HG02571 (cell line): ENCODE data around the gene PUS1.

ENCODE experiments used
- ATAC-seq: cut with Tn5 transposase; IDR thresholded peaks from one replicate; pipeline ENCODE4 v1.9.1; 2021; ENCODE audit warnings: mild to moderate bottlenecking, moderate library complexity; ENCODE audit not compliant: unreplicated experiment

Gene PUS1

DNA sequence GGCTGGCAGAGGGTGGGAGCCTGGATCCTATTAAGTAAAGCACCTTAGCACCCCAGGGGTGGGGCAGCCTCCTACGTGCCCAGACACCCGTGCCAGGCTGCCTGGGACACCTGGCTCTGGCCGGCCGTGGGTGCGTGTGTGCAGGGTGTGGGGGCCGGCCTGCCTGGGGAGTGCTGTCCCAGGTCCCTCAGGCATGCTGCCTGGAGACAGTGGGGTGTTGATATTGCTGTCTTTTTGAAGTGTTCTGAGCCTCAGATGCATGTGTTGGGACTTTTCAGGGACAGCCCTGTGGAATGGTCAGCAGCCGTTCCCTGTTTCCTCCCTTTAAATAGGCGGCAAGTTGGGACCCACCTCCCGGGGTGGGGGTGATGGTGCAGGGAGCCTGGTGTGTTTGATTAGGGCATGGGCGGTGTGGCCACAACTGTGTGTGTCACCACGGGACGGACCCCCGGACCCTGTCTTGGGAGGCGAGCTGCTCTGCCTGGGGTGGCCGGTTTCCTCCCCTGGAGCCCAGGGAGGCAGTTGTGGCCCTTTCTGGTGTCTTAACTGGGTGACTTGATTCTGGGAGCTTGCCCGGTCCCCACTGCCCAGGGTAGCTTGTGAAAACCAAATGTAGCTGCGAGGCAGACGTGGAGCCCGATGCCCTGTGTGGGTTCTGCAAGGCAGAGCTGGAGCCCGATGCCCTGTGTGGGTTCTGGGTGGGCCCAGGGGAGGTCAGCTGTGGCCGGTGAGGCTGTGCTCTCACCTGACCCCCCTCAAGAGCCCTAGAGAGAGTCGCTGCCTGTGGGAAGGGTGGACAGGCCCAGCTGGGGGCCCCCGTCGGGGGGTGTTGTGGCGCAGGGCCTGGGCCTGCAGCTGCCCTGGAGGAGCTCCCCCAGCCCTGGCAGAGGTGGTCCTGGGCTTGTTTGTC is 26.5 kb upstream of the PUS1 start:
- no peak for ATAC-seq

- no peak for ATAC-seq
Measured at GRCh38 chr12:131903270-131904255, 25.5 kb upstream of the PUS1 start.

DNA sequence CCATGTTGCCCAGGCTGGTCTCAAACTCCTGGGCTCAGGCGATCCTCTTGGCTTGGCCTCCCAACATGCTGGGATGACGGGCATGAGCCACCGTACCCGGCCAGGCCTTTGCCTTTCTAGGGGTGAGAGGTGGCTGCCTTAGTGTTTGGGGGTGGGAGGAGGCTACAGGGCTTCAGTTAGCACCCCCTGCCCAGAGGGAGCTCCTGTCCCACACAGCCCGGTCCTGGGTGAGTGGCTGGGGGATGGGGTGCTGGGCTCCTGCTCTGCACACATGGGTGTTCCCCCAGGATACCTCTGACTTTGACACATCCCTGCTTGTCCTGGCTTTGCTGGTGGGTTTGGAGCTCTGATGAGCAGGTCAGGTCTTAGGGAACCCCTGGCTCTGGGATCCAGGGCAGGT is 24.7 kb upstream of the PUS1 start:
- ATAC-seq = no peak

DNA sequence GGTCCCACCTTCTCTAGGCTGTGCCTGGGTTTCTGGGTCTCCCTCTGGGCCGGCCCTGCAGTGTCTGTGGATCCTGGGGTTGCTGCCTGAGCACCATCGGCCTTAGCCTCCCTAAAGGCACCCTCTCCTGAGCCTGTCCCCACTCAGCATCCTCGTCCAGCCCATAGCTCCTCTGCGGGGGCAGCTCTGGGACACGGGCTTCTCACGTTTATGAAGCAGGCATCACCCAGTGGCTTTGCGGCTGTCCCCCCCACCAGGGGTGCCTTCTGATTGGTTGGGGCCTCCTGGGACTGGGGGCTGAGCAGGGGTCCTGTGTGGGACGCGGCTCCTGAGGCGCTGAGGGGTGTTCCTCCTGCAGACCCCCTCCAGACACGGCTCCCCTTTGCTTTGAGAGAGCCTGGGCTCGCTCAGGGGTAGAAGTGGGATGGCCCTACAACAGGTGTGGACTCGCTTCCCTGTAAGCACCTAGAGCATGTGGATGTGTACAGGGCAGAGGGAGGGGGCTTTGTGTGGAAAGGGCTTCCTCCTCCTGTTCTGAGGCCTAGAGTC is 23.9 kb upstream of the PUS1 start:
- ATAC-seq = no peak

DNA sequence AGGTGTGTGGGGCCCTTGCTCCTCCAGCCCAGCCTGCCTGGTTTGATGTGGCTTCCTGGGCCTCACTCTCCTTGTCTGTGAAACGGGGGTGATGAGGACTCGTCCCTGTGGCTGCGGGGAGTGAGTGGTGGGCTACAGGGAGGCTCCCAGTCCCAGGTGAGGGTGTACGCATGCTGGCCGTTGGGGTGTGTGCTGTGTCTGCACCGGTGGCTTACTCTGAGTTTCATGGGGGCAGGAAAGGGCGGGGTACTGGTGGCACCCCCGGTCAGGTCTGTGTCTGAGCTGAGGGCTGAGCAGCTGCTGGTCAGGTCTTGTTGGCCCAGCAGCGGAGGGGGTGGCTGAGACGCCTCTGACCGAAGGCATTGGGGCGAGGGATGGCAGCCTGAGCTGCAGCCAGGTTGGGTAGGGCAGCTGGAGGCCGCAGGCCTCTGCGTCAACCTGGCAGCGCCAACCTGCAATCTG is 23.4 kb upstream of the PUS1 start:
- ATAC-seq = no peak

- no peak for ATAC-seq
Measured at GRCh38 chr12:131907379-131908091, 21.5 kb upstream of the PUS1 start.

GRCh38 chr12:131908092-131909080 is 20.7 kb upstream of the PUS1 start:
- no peak for ATAC-seq

GRCh38 chr12:131909081-131909751 is 19.9 kb upstream of the PUS1 start:
- no peak for ATAC-seq

DNA sequence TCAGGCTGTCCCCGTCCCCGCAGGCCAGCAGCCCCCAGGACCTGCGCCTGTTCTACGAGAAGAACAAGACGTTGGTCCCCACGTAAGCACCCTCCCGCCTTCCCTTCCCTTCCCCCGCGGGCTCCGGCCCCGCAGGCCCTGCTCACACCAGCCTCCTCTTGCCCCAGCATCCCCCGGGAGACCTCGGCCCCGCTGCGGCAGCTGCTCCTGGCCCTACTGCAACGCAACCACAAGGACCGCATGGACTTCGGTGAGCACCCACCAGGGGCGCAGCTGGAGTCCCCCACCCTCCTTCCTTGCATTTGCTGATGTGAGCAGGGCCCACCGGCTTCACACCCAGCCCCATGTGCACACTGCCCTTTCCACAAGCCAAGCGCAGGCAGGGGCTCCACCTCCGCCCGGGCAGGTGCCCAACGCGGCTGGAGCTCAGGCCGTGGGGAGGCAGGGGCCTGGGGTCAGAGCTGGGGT is 19.3 kb upstream of the PUS1 start:
- ATAC-seq = no peak

GRCh38 chr12:131910302-131911027 is 18.6 kb upstream of the PUS1 start:
- ATAC-seq = no peak

DNA sequence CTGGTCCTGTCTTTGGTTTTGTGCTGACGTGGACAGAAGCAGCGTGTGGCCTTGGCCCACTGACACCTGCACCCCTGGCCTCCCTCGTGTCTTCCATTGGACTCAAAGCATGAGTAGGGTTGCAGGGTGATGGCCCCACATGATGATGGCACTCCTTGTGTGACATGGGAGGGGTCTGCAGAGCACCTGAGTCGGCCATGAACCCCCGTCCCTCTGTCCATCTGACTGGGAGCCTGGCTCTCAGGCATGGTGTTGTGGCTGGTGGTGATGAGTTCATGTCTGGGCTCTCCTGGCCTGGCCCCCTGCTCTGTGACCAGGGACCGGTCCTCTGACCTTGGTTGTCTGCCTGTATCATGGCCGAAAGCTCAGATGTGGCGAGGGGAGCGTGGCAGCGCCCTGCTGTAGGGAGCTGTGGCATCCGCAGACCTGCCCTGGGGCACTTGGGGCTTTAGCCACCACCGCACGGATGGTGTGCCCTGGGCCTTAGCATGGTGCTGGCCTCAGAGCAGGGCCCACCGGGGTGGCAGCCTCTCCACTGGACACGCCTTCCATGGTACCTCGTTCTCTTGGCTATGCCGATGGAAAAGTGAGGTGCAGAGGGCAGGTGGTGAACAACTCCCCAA is 17.9 kb upstream of the PUS1 start:
- no peak for ATAC-seq

DNA sequence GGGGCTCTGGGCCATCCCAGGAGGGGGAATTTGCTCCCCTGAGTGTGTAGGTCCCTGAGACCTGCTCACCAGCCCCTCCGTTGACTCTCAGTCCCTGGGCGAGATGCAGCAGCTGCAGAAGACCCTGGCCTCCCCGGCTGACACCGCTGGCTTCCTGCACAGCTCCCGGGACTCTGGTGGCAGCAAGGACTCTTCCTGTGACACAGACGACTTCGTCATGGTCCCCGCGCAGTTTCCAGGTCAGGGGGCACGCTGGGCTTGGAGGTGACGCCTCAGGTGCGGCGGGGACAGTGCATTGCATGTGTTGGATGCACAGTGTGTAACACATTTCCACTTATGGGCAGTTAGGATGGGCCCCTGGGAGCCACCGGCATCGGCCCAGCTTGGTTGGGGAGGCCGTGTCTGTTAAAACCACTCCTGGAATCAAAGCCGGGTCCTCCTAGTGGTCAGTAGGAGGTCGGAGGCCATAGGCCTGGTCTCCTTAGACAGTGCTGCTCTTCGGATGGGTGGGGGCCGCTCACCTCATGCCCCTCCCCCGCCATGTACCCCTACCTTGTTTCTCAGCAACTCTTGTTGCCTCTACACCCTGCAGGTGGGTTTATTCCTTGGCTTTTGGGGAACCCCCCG is 17.1 kb upstream of the PUS1 start:
- no peak for ATAC-seq

DNA sequence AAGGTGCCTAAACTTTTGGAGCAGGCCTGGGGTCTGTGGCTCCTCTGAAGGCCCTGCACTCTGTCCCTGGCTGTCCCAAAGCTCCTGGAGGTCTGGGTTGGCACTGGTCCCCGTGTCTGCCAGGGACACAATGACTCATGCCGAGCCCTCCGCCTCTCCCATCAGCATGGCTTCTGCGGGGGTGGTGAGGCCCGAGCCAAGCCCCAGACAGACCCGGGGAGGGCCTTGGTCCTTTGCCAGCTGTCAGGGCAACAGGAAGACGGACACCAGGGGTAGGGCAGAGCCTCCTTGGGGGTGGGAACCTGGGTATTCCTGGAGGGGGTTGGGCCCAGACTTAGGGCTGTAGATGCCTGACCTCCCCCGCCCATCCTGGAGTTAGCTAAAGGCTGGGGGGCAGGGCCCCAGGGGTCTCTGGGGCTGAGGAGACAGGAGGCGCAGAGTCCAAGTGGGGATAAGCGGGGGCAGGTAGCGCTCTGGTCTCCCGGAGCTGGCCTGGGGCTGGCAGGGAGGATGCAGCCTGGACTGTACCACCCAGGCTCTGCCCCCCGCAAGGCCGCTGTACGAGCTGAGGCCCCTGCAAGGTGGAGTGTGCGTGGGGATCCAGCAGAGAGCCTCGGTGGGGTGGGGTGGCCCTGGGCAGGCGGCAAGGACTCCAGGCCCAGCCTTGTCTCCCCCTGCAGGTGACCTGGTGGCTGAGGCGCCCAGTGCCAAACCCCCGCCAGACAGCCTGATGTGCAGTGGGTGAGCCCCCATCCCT is 16.4 kb upstream of the PUS1 start:
- ATAC-seq = no peak

- no peak for ATAC-seq
Measured at GRCh38 chr12:131913666-131914065, 15.4 kb upstream of the PUS1 start.

DNA sequence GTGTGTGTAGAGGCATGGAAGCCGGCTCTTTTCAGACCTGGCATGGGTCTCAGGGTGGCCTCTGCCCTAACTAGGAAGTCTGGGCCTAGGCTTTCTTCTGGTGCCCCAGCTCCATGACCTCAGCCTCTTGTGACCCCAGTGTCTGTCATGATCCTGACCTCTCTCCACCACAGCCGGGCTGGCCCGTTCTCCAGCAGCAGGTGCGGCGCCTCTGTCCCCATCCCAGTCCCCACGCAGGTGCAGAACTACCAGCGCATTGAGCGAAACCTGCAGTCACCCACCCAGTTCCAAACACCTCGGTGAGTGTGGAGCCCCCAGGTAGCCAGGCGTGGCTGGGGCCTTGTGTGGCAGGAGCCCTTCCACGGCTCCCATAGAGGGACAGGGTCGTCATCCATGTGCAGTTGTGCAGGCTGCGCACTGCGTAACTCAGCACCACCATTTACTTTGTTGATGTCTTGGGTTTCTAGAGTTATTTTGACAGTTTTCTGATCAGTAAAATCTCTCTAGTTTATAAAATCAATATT is 14.8 kb upstream of the PUS1 start:
- ATAC-seq = no peak

DNA sequence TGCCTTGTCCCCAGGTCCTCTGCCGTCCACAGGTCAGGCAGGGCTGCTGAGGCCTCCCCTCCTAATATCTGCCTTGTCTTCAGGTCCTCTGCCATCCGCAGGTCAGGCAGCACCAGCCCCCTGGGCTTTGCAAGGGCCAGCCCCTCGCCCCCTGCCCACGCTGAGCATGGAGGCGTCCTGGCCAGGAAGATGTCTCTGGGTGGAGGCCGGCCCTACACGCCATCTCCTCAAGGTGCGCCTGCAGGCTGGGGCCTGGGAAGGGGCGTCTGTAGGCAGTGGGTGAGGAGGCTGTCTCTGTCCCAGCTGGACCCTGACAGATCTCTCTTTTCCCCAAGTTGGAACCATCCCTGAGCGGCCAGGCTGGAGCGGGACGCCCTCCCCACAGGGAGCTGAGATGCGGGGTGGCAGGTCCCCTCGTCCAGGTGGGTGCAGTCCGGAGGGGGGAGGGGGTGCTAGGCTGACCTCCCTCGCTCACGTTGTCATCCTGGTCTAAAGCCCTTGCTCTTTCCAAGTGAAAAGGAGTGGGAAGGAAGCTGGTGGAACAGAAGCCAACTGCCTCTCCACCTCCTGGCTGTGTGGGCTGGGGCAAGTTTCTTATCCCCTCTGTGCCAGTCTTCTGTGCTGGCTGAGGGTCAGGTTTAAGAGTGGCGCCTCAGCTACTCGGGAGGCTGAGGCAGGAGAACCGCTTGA is 13.9 kb upstream of the PUS1 start:
- no peak for ATAC-seq
